HCT116 (cell line): ENCODE measurements around the gene NSUN7. TPM values are rescaled to one million over a fixed set of nuclear protein-coding genes. Genes with fewer than 3 reads are reported as not detected.
"Not testable (repeated sequence)": the region's sequence is repeated elsewhere in the genome, so short reads cannot be mapped to it uniquely, and the experiment has no call there.

ENCODE experiments used
- ATAC-seq: fragments of 200-7000 bp; cut with Tn5 transposase; 2 replicates; pipeline ENCODE4 v1.9.1; 2020; ENCODE audit warnings: mild to moderate bottlenecking, moderate library complexity
- BruUV-seq: library from RNA; stranded (reverse); fragments of 400-500 nt; replicated peaks from 2 replicates; lab custom pipeline; 2021; lab: Mats Ljungman, UMichigan
- CTCF ChIA-PET: fragments of 300-600 bp; sonication (Branson Sonifier 250); formaldehyde crosslinking; loops from one replicate; lab custom pipeline; 2021; ENCODE audit warnings: antibody characterized with exemption; lab: Charles Lee
- POLR2A ChIA-PET: fragments of 300-600, 350-600 bp; sonication (Branson Sonifier 250); formaldehyde crosslinking; loops from one replicate; lab custom pipeline; 2021; ENCODE audit warnings: antibody characterized with exemption; lab: Charles Lee
- RAD21 ChIA-PET, 2 experiments: fragments of 300-600 bp; sonication (Branson Sonifier 250); formaldehyde crosslinking; loops; one replicate each; lab custom pipeline; 2023; ENCODE audit warnings: low total read pairs in 2 of 2; ENCODE audit not compliant: uncharacterized antibody in 2 of 2, unreplicated experiment in 2 of 2, low non-redundant PET in 1 of 2; lab: Charles Lee
- DNase-seq: peaks from one replicate; pipeline ENCODE4 v3.0.0-alpha.2; 2010; ENCODE audit warnings: low read depth, low spot score
- H2AFZ ChIP-seq: fragments of 200-600 bp; shearing (Covaris generic), sonication (generic); 2 replicates; pipeline ENCODE4 v1.6.1; 2017; ENCODE audit warnings: low read depth, mixed run types, mixed read lengths, antibody characterized with exemption, low read length; ENCODE audit not compliant: poor library complexity, severe bottlenecking
- H3K27ac ChIP-seq: 2 replicates; pipeline ENCODE4 v1.5.1; 2012; ENCODE audit warnings: low read depth, low read length
- H3K27me3 ChIP-seq: fragments of 200-600 bp; sonication (generic); 2 replicates; pipeline ENCODE4 v1.6.1; 2016; ENCODE audit warnings: mixed run types, low read length, mixed read lengths; ENCODE audit not compliant: insufficient read depth
- H3K36me3 ChIP-seq, 2 experiments: fragments of 200-500 bp in 1 of 2; fragments of 200-600 bp in 1 of 2; sonication (Bioruptor generic) in 1 of 2; sonication (generic) in 1 of 2; 2 replicates each; pipeline versions ENCODE4 v1.5.1 to v1.6.1; 2014 to 2016; ENCODE audit warnings: low read length in 2 of 2, inconsistent platforms in 1 of 2, mixed read lengths in 1 of 2, mixed run types in 1 of 2; ENCODE audit not compliant: insufficient read depth in 2 of 2, control insufficient read depth in 1 of 2
- H3K4me1 ChIP-seq, 2 experiments: fragments of 200-600 bp in 1 of 2; sonication (generic) in 1 of 2; 2 replicates each; pipeline versions ENCODE4 v1.5.1 to v1.6.1; 2012 to 2017; ENCODE audit warnings: low read length in 2 of 2, inconsistent platforms in 1 of 2, mild to moderate bottlenecking in 1 of 2, mixed read lengths in 1 of 2, mixed run types in 1 of 2, moderate library complexity in 1 of 2; ENCODE audit not compliant: insufficient read depth in 2 of 2, control insufficient read depth in 1 of 2
- H3K4me2 ChIP-seq: fragments of 200-600 bp; sonication (generic); 2 replicates; pipeline ENCODE4 v1.6.1; 2017; ENCODE audit warnings: mixed run types, low read length, mixed read lengths
- H3K4me3 ChIP-seq, 2 experiments: fragments of 200-600 bp in 1 of 2; sonication (generic) in 1 of 2; replicated peaks in 1 of 2; 2 replicates each; pipeline ENCODE4 v1.5.1; 2011 to 2016; ENCODE audit warnings: low read length in 2 of 2, control low read depth in 1 of 2, low read depth in 1 of 2, mild to moderate bottlenecking in 1 of 2, mixed read lengths in 1 of 2, mixed run types in 1 of 2
- H3K79me2 ChIP-seq: fragments of 200-600 bp; sonication (generic); 2 replicates; pipeline ENCODE4 v1.6.1; 2017; ENCODE audit warnings: mild to moderate bottlenecking, mixed run types, low read length, moderate library complexity, mixed read lengths; ENCODE audit not compliant: insufficient read depth
- H3K9ac ChIP-seq: fragments of 200-600 bp; sonication (generic); 2 replicates; pipeline ENCODE4 v1.6.1; 2016; ENCODE audit warnings: low read length, mixed read lengths
- H3K9me2 ChIP-seq: fragments of 200-600 bp; sonication (generic), shearing (Covaris generic); 2 replicates; pipeline ENCODE4 v1.6.1; 2017; ENCODE audit warnings: mixed run types, mild to moderate bottlenecking, moderate library complexity; ENCODE audit not compliant: insufficient read depth
- H3K9me3 ChIP-seq, 2 experiments: fragments of 200-500 bp in 1 of 2; fragments of 200-600 bp in 1 of 2; sonication (Bioruptor generic) in 1 of 2; sonication (generic) in 1 of 2; 2 replicates each; pipeline ENCODE4 v1.6.1; 2014 to 2017; ENCODE audit warnings: low read length in 2 of 2, mixed read lengths in 2 of 2, inconsistent platforms in 1 of 2, low read depth in 1 of 2, mild to moderate bottlenecking in 1 of 2, mixed run types in 1 of 2, moderate library complexity in 1 of 2; ENCODE audit not compliant: control insufficient read depth in 1 of 2, insufficient read depth in 1 of 2
- H4K20me1 ChIP-seq: fragments of 200-600 bp; sonication (generic), shearing (Covaris generic); 2 replicates; pipeline ENCODE4 v1.6.1; 2017; ENCODE audit warnings: mixed run types, mild to moderate bottlenecking, moderate library complexity; ENCODE audit not compliant: insufficient read depth
- ATF3 ChIP-seq: IDR thresholded peaks from 2 replicates; pipeline ENCODE4 v1.6.1; 2012
- CBX3 ChIP-seq: IDR thresholded peaks from 2 replicates; pipeline ENCODE4 v1.6.1; 2012; ENCODE audit warnings: low read depth
- FOSL1 ChIP-seq: IDR thresholded peaks from 2 replicates; pipeline ENCODE4 v1.6.1; 2012; ENCODE audit warnings: low read depth
- POLR2A ChIP-seq: IDR thresholded peaks from 2 replicates; pipeline ENCODE4 v1.7.0; 2011; ENCODE audit warnings: borderline replicate concordance; ENCODE audit not compliant: insufficient read depth, insufficient read length; ENCODE audit errors: extremely low read depth
- POLR2AphosphoS5 ChIP-seq: IDR thresholded peaks from 2 replicates; pipeline ENCODE4 v1.6.1; 2011; ENCODE audit warnings: mild to moderate bottlenecking, low read depth, low read length, moderate library complexity
- SP1 ChIP-seq: IDR thresholded peaks from 2 replicates; pipeline ENCODE4 v1.6.1; 2012; ENCODE audit warnings: low read depth
- TCF7L2 ChIP-seq: IDR thresholded peaks from 2 replicates; pipeline ENCODE4 v1.7.0; 2011; ENCODE audit warnings: borderline replicate concordance, inconsistent platforms; ENCODE audit not compliant: insufficient read depth, insufficient read length; ENCODE audit errors: extremely low read depth
- YY1 ChIP-seq: IDR thresholded peaks from 2 replicates; pipeline ENCODE4 v1.6.1; 2011; ENCODE audit warnings: low read length, low read depth, moderate library complexity, mild to moderate bottlenecking; ENCODE audit not compliant: insufficient replicate concordance; ENCODE audit errors: extremely low read depth
- intact Hi-C: fragments of 100-400 bp; cut with micrococcal nuclease; formaldehyde crosslinking; loops from 2 replicates; pipeline ENCODE4 v1.10.0; 2022
- total RNA-seq: library from RNA; stranded (reverse); gene quantifications from one replicate; pipeline ENCODE4 v1.2.1, GENCODE V29; 2021; ENCODE audit not compliant: unreplicated experiment
- TF ChIP-seq, protein P1 (sequence below), 3 experiments: fragments of 200-600 bp in 1 of 3; sonication (generic) in 1 of 3; IDR thresholded peaks in 2 of 3; conservative IDR thresholded peaks in 1 of 3; 2 replicates each; pipeline ENCODE4 v1.5.1; 2012 to 2017; ENCODE audit warnings: low read depth in 2 of 3, low read length in 2 of 3, antibody characterized with exemption in 1 of 3, borderline replicate concordance in 1 of 3, control low read depth in 1 of 3, mild to moderate bottlenecking in 1 of 3, mixed read lengths in 1 of 3, mixed run types in 1 of 3, moderate library complexity in 1 of 3; ENCODE audit not compliant: insufficient read depth in 1 of 3

Gene NSUN7
- total RNA-seq, 1 experiment from 2014 or later: 0.07 TPM

DNA sequence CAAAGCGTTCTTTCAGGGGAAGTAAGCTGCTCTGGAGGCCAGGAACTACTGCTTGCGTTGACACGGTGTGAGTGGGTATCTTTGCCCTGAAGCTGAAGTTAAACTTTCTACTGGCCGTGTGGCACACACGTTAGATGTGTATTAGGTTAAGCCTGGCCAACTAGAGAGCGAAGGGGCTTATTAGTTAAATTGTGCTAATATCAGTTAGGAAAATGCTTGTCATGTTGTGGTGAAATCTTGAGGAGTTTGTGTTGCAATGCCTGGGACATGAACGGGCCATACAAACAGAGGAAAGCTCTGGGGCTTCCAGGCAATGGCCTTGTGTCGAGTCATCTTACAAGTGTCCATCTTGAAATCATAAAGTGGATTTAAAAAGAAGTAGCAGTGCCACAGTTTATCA is 62.6 kb downstream of the NSUN7 start (continued):
- TF ChIP-seq, protein P1, sequence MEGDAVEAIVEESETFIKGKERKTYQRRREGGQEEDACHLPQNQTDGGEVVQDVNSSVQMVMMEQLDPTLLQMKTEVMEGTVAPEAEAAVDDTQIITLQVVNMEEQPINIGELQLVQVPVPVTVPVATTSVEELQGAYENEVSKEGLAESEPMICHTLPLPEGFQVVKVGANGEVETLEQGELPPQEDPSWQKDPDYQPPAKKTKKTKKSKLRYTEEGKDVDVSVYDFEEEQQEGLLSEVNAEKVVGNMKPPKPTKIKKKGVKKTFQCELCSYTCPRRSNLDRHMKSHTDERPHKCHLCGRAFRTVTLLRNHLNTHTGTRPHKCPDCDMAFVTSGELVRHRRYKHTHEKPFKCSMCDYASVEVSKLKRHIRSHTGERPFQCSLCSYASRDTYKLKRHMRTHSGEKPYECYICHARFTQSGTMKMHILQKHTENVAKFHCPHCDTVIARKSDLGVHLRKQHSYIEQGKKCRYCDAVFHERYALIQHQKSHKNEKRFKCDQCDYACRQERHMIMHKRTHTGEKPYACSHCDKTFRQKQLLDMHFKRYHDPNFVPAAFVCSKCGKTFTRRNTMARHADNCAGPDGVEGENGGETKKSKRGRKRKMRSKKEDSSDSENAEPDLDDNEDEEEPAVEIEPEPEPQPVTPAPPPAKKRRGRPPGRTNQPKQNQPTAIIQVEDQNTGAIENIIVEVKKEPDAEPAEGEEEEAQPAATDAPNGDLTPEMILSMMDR (IDR thresholded peaks at IDR 0.05 in 2 of 3, conservative IDR thresholded peaks at IDR 0.05 in 1 of 3; ENCODE audit: borderline replicate concordance in 1 of 3, insufficient read depth in 1 of 3, low read depth in 2 of 3, low read length in 2 of 3): no peak
- TF ChIP-seq TCF7L2 (no peak), CBX3 (no peak)

DNA sequence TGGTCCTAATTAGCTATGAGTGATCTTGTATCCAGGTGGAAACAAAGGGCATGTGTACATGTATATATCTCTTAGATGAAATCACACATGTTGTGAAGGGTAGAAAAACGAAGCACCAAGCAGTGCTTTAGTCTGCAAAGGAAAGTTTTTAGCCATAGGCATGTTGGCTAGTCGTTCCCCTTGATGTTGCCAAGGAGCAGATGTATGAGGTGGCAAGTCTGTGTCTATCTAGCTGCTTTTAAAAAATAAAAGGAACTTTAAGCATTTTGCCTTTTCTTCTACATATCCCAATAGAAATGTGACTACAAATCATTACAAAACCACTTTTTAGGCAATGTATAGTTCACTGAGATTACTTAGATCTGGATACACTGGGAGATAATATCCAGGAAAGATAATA is 63.1 kb downstream of the NSUN7 start:
- H3K9me2 ChIP-seq: no peaks in the 10 kb centered on the region
- no peak overlapping the region for H3K4me2 ChIP-seq
- CTCF ChIA-PET: no interaction called here
- H4K20me1 ChIP-seq: no peaks in the 10 kb centered on the region
- no peaks in the 10 kb centered on the region for H3K27me3 ChIP-seq
- H3K36me3 ChIP-seq: 0 out of 4 replicates have a peak, but pooled peaks cover 0 to 16% of the 10 kb centered on the region in 2 experiments
- no peak for DNase-seq
- H3K9ac ChIP-seq: no peak overlapping the region
- no peaks in the 10 kb centered on the region for H3K4me1 ChIP-seq
- intact Hi-C loops: no loop called here
- no peaks in the 10 kb centered on the region for H3K9me3 ChIP-seq
- POLR2A ChIA-PET: no interaction called here
- BruUV-seq: no TSS peak
- ATAC-seq: no peak
- no peak overlapping the region for H2AFZ ChIP-seq
- H3K27ac ChIP-seq: no peak overlapping the region
- RAD21 ChIA-PET: no interaction called here
- no peaks in the 10 kb centered on the region for H3K79me2 ChIP-seq
- TF ChIP-seq POLR2AphosphoS5 (no peak), FOSL1 (no peak), ATF3 (no peak), CBX3 (no peak), SP1 (no peak), YY1 (no peak), TCF7L2 (no peak), POLR2A (no peak)
- TF ChIP-seq, protein P1 (IDR thresholded peaks at IDR 0.05 in 2 of 3, conservative IDR thresholded peaks at IDR 0.05 in 1 of 3; ENCODE audit: borderline replicate concordance in 1 of 3, insufficient read depth in 1 of 3, low read depth in 2 of 3, low read length in 2 of 3): no peak
- H3K4me3 ChIP-seq: no peak overlapping the region

DNA sequence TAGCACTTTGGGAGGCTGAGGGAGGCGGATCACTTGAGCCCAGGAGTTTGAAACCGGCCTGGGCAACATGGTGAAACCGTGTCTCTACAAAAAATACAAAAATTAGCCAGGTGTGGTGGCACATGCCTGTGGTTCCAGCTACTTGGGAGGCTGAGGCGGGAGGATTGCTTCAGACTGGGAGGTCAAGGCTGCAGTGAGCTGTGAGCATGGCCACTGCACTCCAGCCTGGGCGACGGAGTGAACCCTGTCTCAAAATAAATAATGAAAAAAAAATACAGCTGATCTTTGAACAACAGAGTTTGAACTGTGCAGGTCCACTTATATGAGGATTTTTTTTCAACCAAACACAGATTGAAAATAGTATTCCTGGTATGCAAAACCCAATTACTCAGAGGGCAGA is 67.4 kb downstream of the NSUN7 start:
- H3K4me2 ChIP-seq, H2AFZ ChIP-seq, H3K27me3 ChIP-seq, H3K9me3 ChIP-seq, H4K20me1 ChIP-seq, CTCF ChIA-PET, ATAC-seq, H3K4me1 ChIP-seq, RAD21 ChIA-PET, H3K9ac ChIP-seq, intact Hi-C loops, H3K79me2 ChIP-seq, DNase-seq, H3K4me3 ChIP-seq, POLR2A ChIA-PET, H3K9me2 ChIP-seq, BruUV-seq, H3K27ac ChIP-seq: not testable (repeated sequence)
- H3K36me3 ChIP-seq: 0 out of 4 replicates have a peak, but pooled peaks cover 4 to 25% of the 10 kb centered on the region in 2 experiments
